IMR-90 (cell line): ENCODE results near the gene PSD. TPM values are rescaled to one million over a fixed set of nuclear protein-coding genes. Genes with fewer than 3 reads are reported as not detected.

ENCODE experiments used
- ATAC-seq: fragments of 200-7000 bp; cut with Tn5 transposase; 2 replicates; pipeline ENCODE4 v1.9.1; 2020; ENCODE audit warnings: low read depth, mild to moderate bottlenecking, moderate library complexity
- BruUV-seq: library from RNA; stranded (reverse); fragments of 400-500 nt; replicated peaks from 2 replicates; lab custom pipeline; 2021; lab: Mats Ljungman, UMichigan
- CTCF ChIA-PET: fragments of 300-600 bp; formaldehyde crosslinking; extraction: SDS; loops from one replicate; lab custom pipeline; 2021; ENCODE audit warnings: antibody characterized with exemption; lab: Yijun Ruan, JAX
- POLR2A ChIA-PET: fragments of 300-600 bp; sonication (Branson Sonifier 250); formaldehyde crosslinking; loops from one replicate; lab custom pipeline; 2022; ENCODE audit warnings: antibody characterized with exemption; ENCODE audit not compliant: unreplicated experiment; lab: Charles Lee
- DNase-seq: peaks from one replicate; pipeline ENCODE4 v3.0.0; 2013
- H2AFZ ChIP-seq: replicated peaks from 2 replicates; pipeline ENCODE3; 2013; ENCODE audit warnings: low read length, mild to moderate bottlenecking; ENCODE audit not compliant: poor library complexity
- H2AK5ac ChIP-seq: 2 replicates; pipeline ENCODE4 v1.6.1; 2013; ENCODE audit warnings: low read depth, low read length, inconsistent platforms
- H2AK9ac ChIP-seq: replicated peaks from 2 replicates; pipeline ENCODE3; 2013; ENCODE audit warnings: mild to moderate bottlenecking, low read depth, low read length, moderate library complexity; ENCODE audit not compliant: poor library complexity
- H2BK120ac ChIP-seq: 2 replicates; pipeline ENCODE4 v1.6.1; 2013; ENCODE audit warnings: low read depth, low read length, inconsistent platforms
- H2BK15ac ChIP-seq: 3 replicates; pipeline ENCODE4 v1.6.1; 2013; ENCODE audit warnings: low read depth, low read length, inconsistent platforms
- H2BK20ac ChIP-seq: 2 replicates; pipeline ENCODE4 v1.6.1; 2013; ENCODE audit warnings: low read depth, mild to moderate bottlenecking, inconsistent platforms, low read length, moderate library complexity
- H2BK5ac ChIP-seq: 2 replicates; pipeline ENCODE4 v1.6.1; 2013; ENCODE audit warnings: mild to moderate bottlenecking, low read depth, low read length, inconsistent platforms; ENCODE audit not compliant: poor library complexity, severe bottlenecking
- H3K14ac ChIP-seq: replicated peaks from 2 replicates; pipeline ENCODE4 v1.6.1; 2013; ENCODE audit warnings: low read depth, low read length, inconsistent platforms
- H3K18ac ChIP-seq: 2 replicates; pipeline ENCODE4 v1.6.1; 2013; ENCODE audit warnings: low read depth, low read length, control low read depth
- H3K23ac ChIP-seq: 2 replicates; pipeline ENCODE4 v1.6.1; 2013; ENCODE audit warnings: low read depth, low read length, inconsistent platforms
- H3K27ac ChIP-seq: 2 replicates; pipeline ENCODE4 v1.5.1; 2013; ENCODE audit warnings: mild to moderate bottlenecking, control low read depth, low read length; ENCODE audit not compliant: insufficient read depth
- H3K27me3 ChIP-seq: 2 replicates; pipeline ENCODE4 v1.6.1; 2013; ENCODE audit warnings: low read length; ENCODE audit not compliant: control insufficient read depth, insufficient read depth
- H3K36me3 ChIP-seq: 2 replicates; pipeline ENCODE4 v1.6.1; 2013; ENCODE audit warnings: low read length, mixed read lengths; ENCODE audit not compliant: control insufficient read depth, insufficient read depth
- H3K4ac ChIP-seq: 2 replicates; pipeline ENCODE4 v1.6.1; 2013; ENCODE audit warnings: low read depth, low read length, inconsistent platforms
- H3K4me1 ChIP-seq: 2 replicates; pipeline ENCODE4 v1.6.1; 2013; ENCODE audit warnings: low read length, mixed read lengths; ENCODE audit not compliant: control insufficient read depth, insufficient read depth
- H3K4me2 ChIP-seq: 2 replicates; pipeline ENCODE4 v1.6.1; 2013; ENCODE audit warnings: low read depth, mild to moderate bottlenecking, control low read depth, low read length, moderate library complexity
- H3K4me3 ChIP-seq: 2 replicates; pipeline ENCODE4 v1.5.1; 2013; ENCODE audit warnings: low read depth, mild to moderate bottlenecking, control low read depth, low read length, moderate library complexity; ENCODE audit not compliant: insufficient read depth
- H3K56ac ChIP-seq: 2 replicates; pipeline ENCODE4 v1.6.1; 2013; ENCODE audit warnings: low read length, inconsistent platforms; ENCODE audit not compliant: insufficient read depth; ENCODE audit errors: extremely low read depth
- H3K79me1 ChIP-seq, 2 experiments: 2 replicates each; pipeline ENCODE4 v1.6.1; 2013; ENCODE audit warnings: low read length in 2 of 2, inconsistent platforms in 1 of 2, low read depth in 1 of 2
- H3K9ac ChIP-seq: 2 replicates; pipeline ENCODE4 v1.6.1; 2013; ENCODE audit warnings: low read depth, low read length, control low read depth
- H3K9me1 ChIP-seq: 2 replicates; pipeline ENCODE4 v1.6.1; 2013; ENCODE audit warnings: low read length, inconsistent platforms; ENCODE audit not compliant: insufficient read depth
- H3K9me3 ChIP-seq: 2 replicates; pipeline ENCODE4 v1.6.1; 2013; ENCODE audit warnings: low read length; ENCODE audit not compliant: control insufficient read depth, insufficient read depth
- H4K20me1 ChIP-seq: 2 replicates; pipeline ENCODE4 v1.6.1; 2013; ENCODE audit warnings: low read length, inconsistent platforms; ENCODE audit not compliant: insufficient read depth
- H4K5ac ChIP-seq: 2 replicates; pipeline ENCODE4 v1.6.1; 2013; ENCODE audit warnings: mild to moderate bottlenecking, low read depth, low read length, control low read depth
- H4K8ac ChIP-seq, 2 experiments: 2 replicates each; pipeline ENCODE4 v1.6.1; 2013; ENCODE audit warnings: low read depth in 2 of 2, low read length in 2 of 2, control low read depth in 1 of 2, inconsistent platforms in 1 of 2
- H4K91ac ChIP-seq: 2 replicates; pipeline ENCODE4 v1.6.1; 2013; ENCODE audit warnings: low read depth, low read length, inconsistent platforms; ENCODE audit not compliant: insufficient read depth
- CEBPB ChIP-seq: IDR thresholded peaks from 2 replicates; pipeline ENCODE4 v1.6.1; 2012; ENCODE audit warnings: low read depth, low read length, improper control_type of control experiment
- CTCF ChIP-seq: conservative IDR thresholded peaks from 2 replicates; pipeline ENCODE4 v1.5.1; 2012; ENCODE audit warnings: mild to moderate bottlenecking, low read depth, low read length, improper control_type of control experiment
- FOS ChIP-seq: fragments of 150-350 bp; IDR thresholded peaks from 2 replicates; pipeline ENCODE4 v1.6.1; 2016; ENCODE audit warnings: low read depth, low read length
- RCOR1 ChIP-seq: IDR thresholded peaks from 2 replicates; pipeline ENCODE4 v1.6.1; 2012; ENCODE audit warnings: mild to moderate bottlenecking, low read length, improper control_type of control experiment; ENCODE audit not compliant: insufficient replicate concordance
- RFX5 ChIP-seq: IDR thresholded peaks from 2 replicates; pipeline ENCODE4 v1.8.0; 2012; ENCODE audit warnings: low read depth, mild to moderate bottlenecking, low read length, moderate library complexity
- USF2 ChIP-seq: fragments of 150-350 bp; IDR thresholded peaks from 2 replicates; pipeline ENCODE4 v1.6.1; 2017; ENCODE audit warnings: mild to moderate bottlenecking, antibody characterized with exemption, low read length, low read depth
- WGBS, 2 experiments: methylation state at CpG; one replicate each; pipeline versions ENCODE4 v1.1.5 to v1.1.7; 2013; ENCODE audit warnings: missing lambda C conversion rate in 2 of 2; ENCODE audit not compliant: insufficient read length in 1 of 2; ENCODE audit errors: extremely low coverage in 2 of 2; 5-methylcytosine and 5-hydroxymethylcytosine counted together
- dilution Hi-C: fragments of 300-500 bp; cut with HindIII; formaldehyde crosslinking; loops from one replicate; pipeline ENCODE4 v1.14.3; 2018; ENCODE audit warnings: low sequenced_read_pairs; ENCODE audit not compliant: unreplicated experiment
- in situ Hi-C: fragments of 300-500 bp; cut with MboI; formaldehyde crosslinking; loops from 3 replicates; pipeline ENCODE4 v1.14.3; 2019; ENCODE audit warnings: low sequenced_read_pairs, inconsistent platforms, mixed read lengths
- intact Hi-C: fragments of 100-400 bp; cut with micrococcal nuclease; formaldehyde crosslinking; loops from 2 replicates; pipeline ENCODE4 v1.10.0; 2022
- polyA plus RNA-seq, 3 experiments: library from polyadenylated mRNA; depleted of rRNA; stranded (reverse); fragments of >200 nt; gene quantifications; 2 replicates each; pipeline ENCODE4 v1.2.3, GENCODE V29; 2012; ENCODE audit warnings: low replicate concordance in 1 of 3
- total RNA-seq: library from RNA; depleted of rRNA; stranded (reverse); fragments of >200 nt; gene quantifications from 2 replicates; pipeline ENCODE4 v1.2.3, GENCODE V29; 2012

PSD gene
- total and polyA plus RNA-seq, 2 of the 4 experiments (the other 2 are of a cell fraction) = 2.0 to 4.4 TPM

GRCh38 chr10:102449321-102450123, 30.9 kb upstream of the PSD start:
- Histone ChIP-seq H2BK5ac (no peak overlapping the region), H3K14ac (peak overlapping the region; percentile 34), H4K5ac (peak overlapping the region; percentile 77), H3K18ac (no peak overlapping the region), H3K36me3 (no peaks in the 10 kb centered on the region), H3K27ac (no peak overlapping the region; the same call in 1 of the 2 replicates), H4K8ac (peak overlapping the region; percentile 70 to 98), H4K91ac (no peak overlapping the region; the same call in 1 of the 2 replicates), H3K23ac (peak overlapping the region; percentile 65; the same call in 1 of the 2 replicates), H3K79me1 (peaks cover 4% of the 10 kb centered on the region in 2 experiments; a peak in 2 of 4 replicates), H2BK15ac (0 out of 3 replicates have a peak overlapping the region, but pooled peaks have one; percentile 11), H4K20me1 (no peaks in the 10 kb centered on the region; the same call in 1 of the 2 replicates), H2AK9ac (peak overlapping the region; percentile 70), H2AK5ac (peak overlapping the region; percentile 89), H2BK20ac (no peak overlapping the region), H2BK120ac (no peak overlapping the region; the same call in 1 of the 2 replicates), H2AFZ (peak overlapping the region; percentile 99), H3K9ac (peak overlapping the region; percentile 70), H3K9me3 (no peaks in the 10 kb centered on the region), H3K27me3 (no peaks in the 10 kb centered on the region; the same call in 1 of the 2 replicates), H3K9me1 (peaks cover 10% of the 10 kb centered on the region; the same call in 1 of the 2 replicates), H3K4me1 (peaks cover 9% of the 10 kb centered on the region), H3K4me3 (peak overlapping the region; percentile 66), H3K56ac (no peak overlapping the region), H3K4ac (peak overlapping the region; percentile 47), H3K4me2 (peak overlapping the region; percentile 97)
- in situ Hi-C loops = no loop called here
- POLR2A ChIA-PET = no interaction called here
- ATAC-seq (no peak), DNase-seq (no peak)
- CTCF ChIA-PET = no interaction called here
- dilution Hi-C loops = no loop called here
- no TSS peak for BruUV-seq
- intact Hi-C loops = no loop called here
- no peak for TF ChIP-seq USF2
- no peak for TF ChIP-seq FOS
- no peak for TF ChIP-seq CTCF
- TF ChIP-seq RFX5 = no peak
- no peak for TF ChIP-seq RCOR1
- no peak for TF ChIP-seq CEBPB
- no CpG with 5 or more reads among the region's 30 CpGs for whole genome bisulfite sequencing, 2 experiments
